ENCODE data around the gene SHROOM3.
"Not testable (repeated sequence)": the region's sequence is repeated elsewhere in the genome, so short reads cannot be mapped to it uniquely, and the experiment has no call there.

SHROOM3 gene

DNA sequence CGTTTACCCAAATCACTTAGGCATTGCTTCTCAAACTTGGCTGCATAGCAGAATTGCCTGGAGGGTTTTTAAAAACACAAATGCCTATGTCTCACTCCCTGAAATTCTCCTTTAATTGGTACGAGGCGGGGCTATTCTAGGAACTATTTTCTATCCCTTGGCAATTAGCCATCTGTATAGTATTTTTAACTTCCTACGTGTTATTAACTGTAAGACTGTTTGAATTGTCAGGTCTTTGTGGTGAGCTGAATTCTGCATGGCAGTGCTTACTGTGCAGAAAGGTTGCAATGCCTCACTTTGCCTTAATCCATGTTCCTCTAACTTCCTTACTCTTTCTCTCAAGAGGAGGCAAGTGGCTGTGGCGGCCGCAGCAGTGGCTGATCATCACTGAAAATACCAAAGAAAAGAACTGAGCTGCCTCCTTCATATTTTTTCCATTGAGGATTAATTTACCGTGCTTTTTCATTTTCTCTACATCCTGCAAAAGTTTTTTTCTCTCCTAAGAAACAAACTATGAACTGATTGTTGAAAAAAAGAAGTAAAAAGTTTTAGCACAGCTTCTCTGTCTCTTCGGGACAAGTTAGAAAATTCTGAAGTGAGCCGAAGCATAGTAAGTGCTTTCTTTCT, at the start of gene SHROOM3:
Gene SHROOM3, plus strand, starts transcription at position 329 of the 627 bp plus-strand sequence. CDS start 824 bp downstream, outside the sequence.
- no peak for DNase-seq

GRCh38 chr4:76385974-76386373, 49.1 kb upstream of the SHROOM3 start:
- no peak for DNase-seq

- no peak for DNase-seq
These were observed 48.3 kb upstream of the SHROOM3 start for GRCh38 chr4:76386566-76387305.

- no peak for DNase-seq
These were observed 46.7 kb upstream of the SHROOM3 start for GRCh38 chr4:76388160-76388908.

DNA sequence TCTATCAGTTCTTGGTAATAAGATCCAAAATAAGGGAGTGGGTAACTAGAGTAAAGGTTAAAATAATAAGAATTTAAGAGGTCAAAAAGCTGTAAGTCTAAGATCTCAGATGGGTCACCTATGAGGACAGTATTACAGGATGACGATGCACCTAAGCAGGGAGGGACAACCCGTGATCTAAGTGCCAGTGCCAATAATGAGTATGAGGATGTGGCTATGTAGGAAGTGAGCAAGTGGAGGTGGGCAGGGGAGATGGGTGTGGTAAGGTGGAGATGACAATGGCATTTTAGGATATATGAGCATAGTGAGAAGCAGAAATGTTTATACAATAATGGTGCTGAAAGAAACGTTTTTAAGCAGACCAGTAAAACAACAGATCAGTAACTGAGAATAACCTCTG, 33.4 kb upstream of the SHROOM3 start:
- DNase-seq = no peak

DNA sequence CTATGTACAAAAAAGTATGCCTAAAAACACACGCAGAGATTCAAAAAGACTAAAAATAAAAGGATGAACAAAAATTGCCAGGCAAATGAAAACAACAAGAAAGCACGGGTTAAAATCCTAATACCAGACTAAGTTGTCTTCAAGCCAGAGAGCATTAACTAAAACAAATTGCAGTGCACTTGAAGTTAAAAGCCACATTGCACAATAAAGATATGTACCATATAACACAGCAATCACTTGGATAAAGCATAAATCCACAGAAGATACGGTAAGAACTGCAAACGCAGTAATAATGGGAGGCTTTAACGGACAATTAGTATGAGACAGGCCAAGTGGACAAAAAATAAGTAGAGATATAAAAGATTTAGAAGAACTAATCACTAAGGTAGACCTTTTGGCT, 28.9 kb upstream of the SHROOM3 start:
- no peak for DNase-seq

DNA sequence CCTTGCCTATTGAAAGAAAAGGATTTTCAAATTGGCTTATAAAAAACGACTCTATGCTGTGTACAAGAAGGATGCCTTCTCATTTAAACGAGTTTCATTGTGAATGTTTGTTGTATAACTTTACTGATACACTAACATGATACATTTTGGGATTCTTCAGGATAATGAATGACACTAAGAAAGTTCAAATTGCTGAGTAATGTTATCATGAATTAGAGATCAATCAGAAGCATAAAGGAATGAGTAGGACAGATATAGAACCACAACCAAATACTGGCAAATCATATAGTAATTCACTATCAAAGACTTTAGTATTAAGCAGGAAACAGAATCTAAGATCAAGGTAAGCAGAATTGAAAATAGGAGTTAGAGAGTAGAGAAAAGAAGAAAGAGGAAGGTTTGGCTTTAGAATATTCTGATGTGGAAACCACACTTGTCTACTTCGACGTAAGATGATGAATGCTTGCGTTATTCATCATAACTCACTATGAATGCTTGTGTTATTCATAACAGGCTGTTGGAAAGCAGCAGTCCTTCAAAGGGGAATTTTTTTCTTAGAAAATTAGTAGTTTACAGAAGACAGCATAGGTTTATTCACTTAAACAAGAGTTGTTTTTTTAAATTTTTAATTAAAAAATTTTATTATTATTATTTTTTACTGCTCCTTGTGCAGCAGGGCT, 27.4 kb upstream of the SHROOM3 start:
- no peak for DNase-seq

- no peak for DNase-seq
These were observed 24.4 kb upstream of the SHROOM3 start for GRCh38 chr4:76410636-76411035.

DNA sequence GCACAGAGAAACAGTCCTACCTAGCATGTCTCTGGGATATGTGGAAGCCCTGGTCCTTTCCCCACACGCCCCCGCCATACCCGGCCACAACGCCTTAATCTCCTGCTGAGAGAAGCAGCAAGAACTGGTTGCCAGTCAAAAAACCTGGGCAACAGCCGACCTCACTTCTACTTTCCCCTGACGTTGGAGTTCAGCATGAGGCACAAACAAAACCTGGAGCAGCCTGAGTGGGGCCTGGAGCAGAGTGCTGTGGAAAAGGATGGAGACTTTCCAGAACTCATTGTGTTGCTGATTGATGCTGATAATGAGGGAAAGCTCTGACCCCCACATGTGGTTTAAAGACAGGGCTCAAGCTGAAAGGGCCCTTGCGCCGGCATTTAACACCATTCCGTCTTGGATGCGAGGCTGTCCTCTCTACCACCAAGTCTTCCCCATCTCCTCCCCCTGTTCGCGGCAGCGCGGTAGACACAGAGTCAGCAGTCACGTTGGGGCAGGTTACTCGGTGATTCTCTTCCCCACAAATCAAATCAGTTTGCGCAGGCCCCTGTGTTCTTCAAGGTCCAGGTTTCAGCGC, 14.8 kb upstream of the SHROOM3 start:
- peak in 1 of 2 experiments; percentile 18 for DNase-seq

GRCh38 chr4:76420762-76421581, 14.1 kb upstream of the SHROOM3 start, which contains the start of gene CCDC158:
Gene CCDC158, minus strand, starts transcription at chr4:76421141. Its CDS starts 17,934 bp downstream, at chr4:76403207.
- DNase-seq = peak in 1 of 2 experiments; percentile 32

DNA sequence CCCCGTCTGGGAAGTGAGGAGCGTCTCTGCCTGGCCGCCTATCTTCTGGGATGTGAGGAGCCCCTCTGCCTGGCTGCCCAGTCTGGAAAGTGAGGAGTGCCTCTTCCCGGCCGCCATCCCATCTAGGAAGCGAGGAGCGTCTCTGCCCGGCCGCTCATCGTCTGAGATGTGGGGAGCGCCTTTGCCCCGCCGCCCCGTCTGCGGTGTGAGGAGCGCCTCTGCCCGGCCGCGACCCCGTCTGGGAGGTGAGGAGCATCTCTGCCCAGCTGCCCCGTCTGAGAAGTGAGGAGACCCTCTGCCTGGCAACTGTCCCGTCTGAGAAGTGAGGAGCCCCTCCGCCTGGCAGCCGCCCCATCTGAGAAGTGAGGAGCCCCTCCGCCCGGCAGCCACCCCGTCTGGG, 11.9 kb upstream of the SHROOM3 start:
- not testable (repeated sequence) for DNase-seq

- no peak for DNase-seq
These were observed 8.8 kb upstream of the SHROOM3 start for GRCh38 chr4:76426272-76426671.

DNA sequence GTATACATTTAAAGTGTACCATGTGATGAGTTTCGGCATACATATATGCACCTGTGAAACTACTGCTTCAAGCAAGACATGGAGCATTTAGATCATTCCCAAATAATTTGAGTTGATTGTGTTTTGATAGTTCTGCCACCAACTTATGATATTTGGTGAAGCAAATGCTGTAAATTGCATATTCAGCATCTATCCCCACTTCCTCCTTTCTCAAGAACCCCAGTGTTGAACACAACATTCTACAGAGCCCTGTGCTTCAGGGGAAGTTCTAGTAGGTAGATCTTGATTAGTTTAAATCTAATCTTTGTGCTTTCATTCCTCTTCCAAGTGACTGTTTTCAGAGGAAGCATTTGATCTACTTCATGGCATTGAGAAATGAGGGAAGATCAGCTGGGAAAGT, 5.4 kb upstream of the SHROOM3 start:
- DNase-seq = no peak

DNA sequence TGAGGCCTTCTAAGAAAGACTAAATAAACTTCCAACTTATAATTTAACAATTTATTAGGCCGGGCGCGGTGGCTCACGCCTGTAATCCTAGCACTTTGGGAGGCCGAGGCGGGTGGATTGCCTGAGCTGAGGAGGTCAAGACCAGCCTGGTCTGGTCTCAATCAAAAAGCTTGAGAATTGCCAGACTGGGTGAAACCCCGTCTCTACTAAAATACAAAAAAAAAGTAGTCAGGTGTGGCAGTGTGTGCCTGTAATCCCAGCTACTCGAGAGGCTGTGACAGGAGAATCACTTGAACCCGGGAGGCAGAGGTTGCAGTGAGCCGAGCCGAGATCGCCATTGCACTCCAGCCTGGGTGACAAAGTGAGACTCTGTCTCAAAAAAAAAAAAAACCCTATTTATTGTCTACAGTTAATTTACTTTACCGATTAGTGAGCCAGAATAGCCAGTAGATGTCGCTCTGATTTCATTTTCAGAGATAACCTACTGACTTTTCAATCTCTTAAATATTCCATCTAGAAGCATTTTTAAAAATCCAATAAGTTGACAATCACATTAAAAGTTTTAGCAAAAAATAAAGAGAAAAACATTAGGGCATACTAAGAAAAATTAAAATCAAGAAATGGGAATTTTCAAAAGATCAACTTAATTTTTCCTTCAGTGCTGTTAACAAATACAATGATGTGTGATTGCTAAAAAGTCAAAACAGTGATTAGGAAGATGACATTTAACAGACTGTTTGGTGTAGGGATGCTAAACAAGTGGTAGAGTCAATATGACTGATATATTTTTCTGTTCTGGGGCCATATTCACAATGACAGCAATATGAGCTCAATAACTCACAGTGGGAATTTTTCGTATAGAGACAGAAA, 4.3 kb upstream of the SHROOM3 start:
- peak in 1 of 2 experiments; percentile 57 for DNase-seq

DNA sequence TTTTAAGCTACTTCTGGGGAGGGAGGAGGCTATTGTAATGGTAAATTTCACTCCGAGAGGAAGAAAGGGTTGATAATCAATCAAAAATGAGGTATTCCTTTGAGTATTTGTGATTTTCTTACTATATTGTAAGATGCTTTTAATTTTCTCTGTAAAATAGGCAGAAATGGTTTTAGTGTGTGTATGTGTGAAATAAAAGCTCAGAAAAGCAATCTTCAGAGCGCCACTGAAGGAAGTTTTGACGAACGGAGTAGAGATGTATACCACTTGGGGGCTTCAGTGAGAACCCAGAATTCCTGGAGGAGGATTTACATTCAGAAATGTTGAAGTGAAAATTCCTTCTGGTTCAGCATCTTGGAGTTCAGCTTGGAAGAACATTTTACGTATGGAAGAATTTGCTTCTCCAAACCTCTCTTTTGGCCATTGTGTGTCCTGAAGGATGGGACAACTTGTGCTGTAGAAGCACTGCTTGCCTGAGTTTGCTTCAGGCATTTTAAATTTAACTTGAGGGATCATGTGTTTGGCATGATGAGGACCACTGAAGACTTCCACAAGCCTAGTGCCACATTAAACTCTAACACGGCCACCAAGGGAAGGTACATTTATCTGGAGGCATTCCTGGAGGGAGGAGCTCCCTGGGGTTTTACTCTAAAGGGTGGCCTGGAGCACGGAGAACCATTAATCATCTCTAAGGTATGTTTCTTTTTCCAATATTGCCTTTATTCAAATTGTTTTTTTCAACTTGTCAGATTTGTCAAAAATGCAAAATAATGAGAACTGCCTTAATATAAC, 695 bp downstream of the SHROOM3 start:
- DNase-seq = no peak

DNA sequence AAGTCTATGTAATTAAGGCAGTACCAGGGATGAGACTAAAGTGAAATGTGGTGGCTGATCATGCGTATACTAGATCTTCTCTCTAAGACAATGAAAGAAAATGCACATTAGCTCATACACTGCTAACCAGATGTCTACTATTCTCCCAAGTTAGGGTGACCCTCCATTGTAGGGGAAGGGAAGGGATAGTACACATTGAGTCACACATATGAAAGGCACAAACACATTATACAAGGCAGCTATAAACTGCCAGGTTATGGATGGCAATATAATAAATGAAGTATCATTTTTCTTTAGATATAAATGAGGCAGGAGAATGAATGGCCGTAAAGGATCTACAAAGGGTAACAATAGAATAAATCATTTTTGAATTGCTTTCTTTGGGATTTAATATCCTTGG, 4.5 kb downstream of the SHROOM3 start:
- no peak for DNase-seq

DNA sequence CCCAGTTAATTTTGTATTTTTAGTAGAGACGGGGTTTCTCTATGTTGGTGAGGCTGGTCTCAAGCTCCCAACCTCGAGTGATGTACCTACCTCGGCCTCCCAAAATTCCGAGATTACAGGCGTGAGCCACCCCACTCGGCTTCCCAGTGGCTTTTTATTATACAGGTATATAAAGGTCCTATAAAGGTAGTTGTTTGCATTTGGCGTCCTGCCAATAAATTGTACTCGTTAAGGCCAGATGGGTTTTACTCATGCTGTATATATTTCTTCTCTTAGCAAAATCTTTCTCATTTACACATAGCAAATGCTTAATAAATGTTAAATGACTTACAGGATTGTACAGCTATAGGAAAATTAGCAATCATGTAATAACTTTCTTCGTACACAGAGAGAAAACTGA, 6.9 kb downstream of the SHROOM3 start:
- no peak for DNase-seq

DNA sequence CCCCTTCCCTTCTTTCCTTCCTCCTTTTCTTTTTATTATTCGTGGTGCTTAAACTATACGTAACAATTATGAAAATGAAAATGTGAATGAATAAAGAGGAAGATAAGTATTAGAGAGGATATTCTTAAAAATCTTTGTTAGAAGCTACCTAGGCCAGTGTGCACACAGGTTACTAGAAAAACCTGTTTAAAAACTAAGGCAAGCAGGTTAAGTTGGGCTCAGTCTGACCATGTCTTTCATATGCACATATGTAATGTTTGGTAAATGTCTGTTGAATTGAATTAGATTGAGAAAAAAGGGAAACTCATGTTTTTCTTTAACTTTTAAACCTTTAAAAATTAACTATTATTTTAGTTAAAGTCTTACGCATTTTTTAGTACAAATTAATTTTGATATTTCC, 7.8 kb downstream of the SHROOM3 start:
- DNase-seq = no peak

DNA sequence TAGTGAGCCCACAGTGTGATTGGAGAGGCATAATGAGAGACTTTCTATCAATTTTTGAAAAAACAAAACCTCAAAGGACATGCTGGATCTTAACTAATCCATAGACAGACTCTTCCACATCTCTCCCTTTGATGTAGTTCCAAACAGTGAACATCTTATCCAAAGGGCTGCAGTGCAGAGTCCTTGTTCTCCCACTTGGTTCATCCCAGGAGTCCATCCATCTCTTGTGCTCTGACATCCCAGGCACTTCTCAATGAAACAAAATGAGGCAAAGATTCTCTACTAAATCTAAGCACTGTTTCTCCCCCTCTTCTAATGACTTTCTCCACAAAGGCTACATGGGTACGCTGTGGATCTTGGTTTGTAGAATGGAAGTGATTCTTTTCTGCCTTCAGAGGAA, 8.3 kb downstream of the SHROOM3 start:
- no peak for DNase-seq

DNA sequence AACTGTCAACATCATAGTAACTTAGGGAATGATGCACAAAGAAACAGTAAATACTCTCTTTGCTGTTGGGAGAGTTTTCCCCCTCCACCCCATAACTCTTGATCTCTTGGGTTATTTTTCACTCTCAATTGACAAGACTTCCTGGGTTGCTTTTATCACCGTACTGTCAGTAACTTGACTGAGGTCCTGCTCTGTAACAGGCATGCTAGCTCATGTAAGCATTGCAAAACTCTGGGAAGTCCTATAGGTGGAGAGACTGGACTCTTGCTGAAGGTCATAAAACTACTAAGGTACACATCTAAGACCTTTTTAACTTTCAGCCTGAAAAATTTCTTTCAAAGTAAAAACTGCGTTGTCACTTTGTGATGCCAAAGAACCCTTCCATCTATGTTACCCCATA, 10.9 kb downstream of the SHROOM3 start:
- no peak for DNase-seq

Measured in NCI-H446 (cell line).